OCI-M2 (cell line): ENCODE results near the gene LYPD8.
A peak's percentile ranks its signal among the peaks of the same experiment; 100 is the strongest.
"Not testable (repeated sequence)": the region's sequence is repeated elsewhere in the genome, so short reads cannot be mapped to it uniquely, and the experiment has no call there.

Experiments used
- DNase-seq: peaks from one replicate; lab custom pipeline; 2025; ENCODE audit not compliant: unreplicated experiment; lab: John Stamatoyannopoulos, UW

Gene LYPD8

GRCh38 chr1:248755517-248755916 lies at the start of gene LYPD8:
Gene LYPD8, minus strand, starts transcription at chr1:248755759. Its CDS starts 4,678 bp downstream, at chr1:248751081.
- DNase-seq, result no peak

- DNase-seq, result peak; percentile 51
These were observed 49.5 kb upstream of the LYPD8 start for GRCh38 chr1:248804771-248805681.

GRCh38 chr1:248803501-248803900 lies 47.9 kb upstream of the LYPD8 start:
- not testable (repeated sequence) for DNase-seq

GRCh38 chr1:248802454-248802853 lies 46.9 kb upstream of the LYPD8 start:
- DNase-seq, result no peak

- no peak for DNase-seq
These were observed 44.9 kb upstream of the LYPD8 start for GRCh38 chr1:248800459-248800858.

GRCh38 chr1:248798791-248799190 lies 43.2 kb upstream of the LYPD8 start:
- no peak for DNase-seq

GRCh38 chr1:248794663-248795062 lies 39.1 kb upstream of the LYPD8 start:
- DNase-seq, result not testable (repeated sequence)

GRCh38 chr1:248793592-248793991 lies 38.0 kb upstream of the LYPD8 start:
- no peak for DNase-seq

GRCh38 chr1:248792342-248792741 lies 36.8 kb upstream of the LYPD8 start:
- DNase-seq, result no peak

GRCh38 chr1:248791010-248791409 lies 35.5 kb upstream of the LYPD8 start:
- DNase-seq, result no peak

GRCh38 chr1:248790456-248790855 lies 34.9 kb upstream of the LYPD8 start:
- DNase-seq, result no peak

- DNase-seq, result not testable (repeated sequence)
These were observed 33.8 kb upstream of the LYPD8 start for GRCh38 chr1:248789337-248789736.

GRCh38 chr1:248788327-248788726 lies 32.8 kb upstream of the LYPD8 start:
- no peak for DNase-seq

- DNase-seq, result no peak
These were observed 31.9 kb upstream of the LYPD8 start for GRCh38 chr1:248787430-248787829.

GRCh38 chr1:248786156-248786555 lies 30.6 kb upstream of the LYPD8 start:
- DNase-seq, result no peak

GRCh38 chr1:248783367-248783766 lies 27.8 kb upstream of the LYPD8 start:
- no peak for DNase-seq

GRCh38 chr1:248782416-248783141 lies 27.0 kb upstream of the LYPD8 start:
- DNase-seq, result no peak

- DNase-seq, result no peak
These were observed 23.8 kb upstream of the LYPD8 start for GRCh38 chr1:248779350-248779749.

GRCh38 chr1:248778906-248779305 lies 23.3 kb upstream of the LYPD8 start:
- no peak for DNase-seq

GRCh38 chr1:248776991-248777390 lies 21.4 kb upstream of the LYPD8 start:
- DNase-seq, result no peak

GRCh38 chr1:248775441-248775840 lies 19.9 kb upstream of the LYPD8 start:
- no peak for DNase-seq

GRCh38 chr1:248759644-248760043 lies 4.1 kb upstream of the LYPD8 start:
- DNase-seq, result no peak
